IMR-90 (cell line): ENCODE results near the gene ARVCF. TPM values are rescaled to one million over a fixed set of nuclear protein-coding genes. Genes with fewer than 3 reads are reported as not detected.

Experiments used
- ATAC-seq: fragments of 200-7000 bp; cut with Tn5 transposase; 2 replicates; pipeline ENCODE4 v1.9.1; 2020; ENCODE audit warnings: low read depth, mild to moderate bottlenecking, moderate library complexity
- BruUV-seq: library from RNA; stranded (reverse); fragments of 400-500 nt; replicated peaks from 2 replicates; lab custom pipeline; 2021; lab: Mats Ljungman, UMichigan
- CTCF ChIA-PET: fragments of 300-600 bp; formaldehyde crosslinking; extraction: SDS; loops from one replicate; lab custom pipeline; 2021; ENCODE audit warnings: antibody characterized with exemption; lab: Yijun Ruan, JAX
- POLR2A ChIA-PET: fragments of 300-600 bp; sonication (Branson Sonifier 250); formaldehyde crosslinking; loops from one replicate; lab custom pipeline; 2022; ENCODE audit warnings: antibody characterized with exemption; ENCODE audit not compliant: unreplicated experiment; lab: Charles Lee
- DNase-seq: peaks from one replicate; pipeline ENCODE4 v3.0.0; 2013
- H2AFZ ChIP-seq: replicated peaks from 2 replicates; pipeline ENCODE3; 2013; ENCODE audit warnings: low read length, mild to moderate bottlenecking; ENCODE audit not compliant: poor library complexity
- H2AK5ac ChIP-seq: 2 replicates; pipeline ENCODE4 v1.6.1; 2013; ENCODE audit warnings: low read depth, low read length, inconsistent platforms
- H2AK9ac ChIP-seq: replicated peaks from 2 replicates; pipeline ENCODE3; 2013; ENCODE audit warnings: mild to moderate bottlenecking, low read depth, low read length, moderate library complexity; ENCODE audit not compliant: poor library complexity
- H2BK120ac ChIP-seq: 2 replicates; pipeline ENCODE4 v1.6.1; 2013; ENCODE audit warnings: low read depth, low read length, inconsistent platforms
- H2BK15ac ChIP-seq: 3 replicates; pipeline ENCODE4 v1.6.1; 2013; ENCODE audit warnings: low read depth, low read length, inconsistent platforms
- H2BK20ac ChIP-seq: 2 replicates; pipeline ENCODE4 v1.6.1; 2013; ENCODE audit warnings: low read depth, mild to moderate bottlenecking, inconsistent platforms, low read length, moderate library complexity
- H2BK5ac ChIP-seq: 2 replicates; pipeline ENCODE4 v1.6.1; 2013; ENCODE audit warnings: mild to moderate bottlenecking, low read depth, low read length, inconsistent platforms; ENCODE audit not compliant: poor library complexity, severe bottlenecking
- H3K14ac ChIP-seq: replicated peaks from 2 replicates; pipeline ENCODE4 v1.6.1; 2013; ENCODE audit warnings: low read depth, low read length, inconsistent platforms
- H3K18ac ChIP-seq: 2 replicates; pipeline ENCODE4 v1.6.1; 2013; ENCODE audit warnings: low read depth, low read length, control low read depth
- H3K23ac ChIP-seq: 2 replicates; pipeline ENCODE4 v1.6.1; 2013; ENCODE audit warnings: low read depth, low read length, inconsistent platforms
- H3K27ac ChIP-seq: 2 replicates; pipeline ENCODE4 v1.5.1; 2013; ENCODE audit warnings: mild to moderate bottlenecking, control low read depth, low read length; ENCODE audit not compliant: insufficient read depth
- H3K27me3 ChIP-seq: 2 replicates; pipeline ENCODE4 v1.6.1; 2013; ENCODE audit warnings: low read length; ENCODE audit not compliant: control insufficient read depth, insufficient read depth
- H3K36me3 ChIP-seq: 2 replicates; pipeline ENCODE4 v1.6.1; 2013; ENCODE audit warnings: low read length, mixed read lengths; ENCODE audit not compliant: control insufficient read depth, insufficient read depth
- H3K4ac ChIP-seq: 2 replicates; pipeline ENCODE4 v1.6.1; 2013; ENCODE audit warnings: low read depth, low read length, inconsistent platforms
- H3K4me1 ChIP-seq: 2 replicates; pipeline ENCODE4 v1.6.1; 2013; ENCODE audit warnings: low read length, mixed read lengths; ENCODE audit not compliant: control insufficient read depth, insufficient read depth
- H3K4me2 ChIP-seq: 2 replicates; pipeline ENCODE4 v1.6.1; 2013; ENCODE audit warnings: low read depth, mild to moderate bottlenecking, control low read depth, low read length, moderate library complexity
- H3K4me3 ChIP-seq: 2 replicates; pipeline ENCODE4 v1.5.1; 2013; ENCODE audit warnings: low read depth, mild to moderate bottlenecking, control low read depth, low read length, moderate library complexity; ENCODE audit not compliant: insufficient read depth
- H3K56ac ChIP-seq: 2 replicates; pipeline ENCODE4 v1.6.1; 2013; ENCODE audit warnings: low read length, inconsistent platforms; ENCODE audit not compliant: insufficient read depth; ENCODE audit errors: extremely low read depth
- H3K79me1 ChIP-seq, 2 experiments: 2 replicates each; pipeline ENCODE4 v1.6.1; 2013; ENCODE audit warnings: low read length in 2 of 2, inconsistent platforms in 1 of 2, low read depth in 1 of 2
- H3K9ac ChIP-seq: 2 replicates; pipeline ENCODE4 v1.6.1; 2013; ENCODE audit warnings: low read depth, low read length, control low read depth
- H3K9me1 ChIP-seq: 2 replicates; pipeline ENCODE4 v1.6.1; 2013; ENCODE audit warnings: low read length, inconsistent platforms; ENCODE audit not compliant: insufficient read depth
- H3K9me3 ChIP-seq: 2 replicates; pipeline ENCODE4 v1.6.1; 2013; ENCODE audit warnings: low read length; ENCODE audit not compliant: control insufficient read depth, insufficient read depth
- H4K20me1 ChIP-seq: 2 replicates; pipeline ENCODE4 v1.6.1; 2013; ENCODE audit warnings: low read length, inconsistent platforms; ENCODE audit not compliant: insufficient read depth
- H4K5ac ChIP-seq: 2 replicates; pipeline ENCODE4 v1.6.1; 2013; ENCODE audit warnings: mild to moderate bottlenecking, low read depth, low read length, control low read depth
- H4K8ac ChIP-seq, 2 experiments: 2 replicates each; pipeline ENCODE4 v1.6.1; 2013; ENCODE audit warnings: low read depth in 2 of 2, low read length in 2 of 2, control low read depth in 1 of 2, inconsistent platforms in 1 of 2
- H4K91ac ChIP-seq: 2 replicates; pipeline ENCODE4 v1.6.1; 2013; ENCODE audit warnings: low read depth, low read length, inconsistent platforms; ENCODE audit not compliant: insufficient read depth
- BHLHE40 ChIP-seq: fragments of 150-350 bp; IDR thresholded peaks from 2 replicates; pipeline ENCODE4 v1.6.1; 2016; ENCODE audit warnings: mild to moderate bottlenecking, low read depth, low read length
- ELK1 ChIP-seq: fragments of 150-350 bp; IDR thresholded peaks from 2 replicates; pipeline ENCODE4 v1.6.1; 2016; ENCODE audit warnings: low read depth, mild to moderate bottlenecking, low read length, moderate library complexity, borderline replicate concordance
- FOS ChIP-seq: fragments of 150-350 bp; IDR thresholded peaks from 2 replicates; pipeline ENCODE4 v1.6.1; 2016; ENCODE audit warnings: low read depth, low read length
- MAFK ChIP-seq: IDR thresholded peaks from 2 replicates; pipeline ENCODE4 v1.6.1; 2012; ENCODE audit warnings: low read depth, low read length, improper control_type of control experiment
- MAZ ChIP-seq: IDR thresholded peaks from 2 replicates; pipeline ENCODE4 v1.6.1; 2012; ENCODE audit warnings: low read depth, mild to moderate bottlenecking, low read length, improper control_type of control experiment, moderate library complexity, borderline replicate concordance
- MXI1 ChIP-seq: IDR thresholded peaks from 2 replicates; pipeline ENCODE4 v1.6.1; 2012; ENCODE audit warnings: low read depth, mild to moderate bottlenecking, low read length, moderate library complexity, borderline replicate concordance
- POLR2A ChIP-seq: IDR thresholded peaks from 2 replicates; pipeline ENCODE4 v1.6.1; 2012; ENCODE audit warnings: mild to moderate bottlenecking, low read depth, low read length
- RAD21 ChIP-seq: IDR thresholded peaks from 2 replicates; pipeline ENCODE4 v1.6.1; 2012; ENCODE audit warnings: low read length, improper control_type of control experiment
- RCOR1 ChIP-seq: IDR thresholded peaks from 2 replicates; pipeline ENCODE4 v1.6.1; 2012; ENCODE audit warnings: mild to moderate bottlenecking, low read length, improper control_type of control experiment; ENCODE audit not compliant: insufficient replicate concordance
- RFX5 ChIP-seq: IDR thresholded peaks from 2 replicates; pipeline ENCODE4 v1.8.0; 2012; ENCODE audit warnings: low read depth, mild to moderate bottlenecking, low read length, moderate library complexity
- SMC3 ChIP-seq: fragments of 150-350 bp; IDR thresholded peaks from 2 replicates; pipeline ENCODE4 v1.6.1; 2016; ENCODE audit warnings: low read depth, mild to moderate bottlenecking, antibody characterized with exemption, low read length, moderate library complexity
- WGBS, 2 experiments: methylation state at CpG; one replicate each; pipeline versions ENCODE4 v1.1.5 to v1.1.7; 2013; ENCODE audit warnings: missing lambda C conversion rate in 2 of 2; ENCODE audit not compliant: insufficient read length in 1 of 2; ENCODE audit errors: extremely low coverage in 2 of 2; 5-methylcytosine and 5-hydroxymethylcytosine counted together
- dilution Hi-C: fragments of 300-500 bp; cut with HindIII; formaldehyde crosslinking; loops from one replicate; pipeline ENCODE4 v1.14.3; 2018; ENCODE audit warnings: low sequenced_read_pairs; ENCODE audit not compliant: unreplicated experiment
- in situ Hi-C: fragments of 300-500 bp; cut with MboI; formaldehyde crosslinking; loops from 3 replicates; pipeline ENCODE4 v1.14.3; 2019; ENCODE audit warnings: low sequenced_read_pairs, inconsistent platforms, mixed read lengths
- intact Hi-C: fragments of 100-400 bp; cut with micrococcal nuclease; formaldehyde crosslinking; loops from 2 replicates; pipeline ENCODE4 v1.10.0; 2022
- polyA plus RNA-seq, 3 experiments: library from polyadenylated mRNA; depleted of rRNA; stranded (reverse); fragments of >200 nt; gene quantifications; 2 replicates each; pipeline ENCODE4 v1.2.3, GENCODE V29; 2012; ENCODE audit warnings: low replicate concordance in 1 of 3
- total RNA-seq: library from RNA; depleted of rRNA; stranded (reverse); fragments of >200 nt; gene quantifications from 2 replicates; pipeline ENCODE4 v1.2.3, GENCODE V29; 2012
- TF ChIP-seq, protein P1 (sequence below): fragments of 150-350 bp; IDR thresholded peaks from 2 replicates; pipeline ENCODE4 v1.6.1; 2017; ENCODE audit warnings: mild to moderate bottlenecking, antibody characterized with exemption, low read length, low read depth

ARVCF gene
- total and polyA plus RNA-seq, 2 of the 4 experiments (the other 2 are of a cell fraction): 8.6 to 14.1 TPM

DNA sequence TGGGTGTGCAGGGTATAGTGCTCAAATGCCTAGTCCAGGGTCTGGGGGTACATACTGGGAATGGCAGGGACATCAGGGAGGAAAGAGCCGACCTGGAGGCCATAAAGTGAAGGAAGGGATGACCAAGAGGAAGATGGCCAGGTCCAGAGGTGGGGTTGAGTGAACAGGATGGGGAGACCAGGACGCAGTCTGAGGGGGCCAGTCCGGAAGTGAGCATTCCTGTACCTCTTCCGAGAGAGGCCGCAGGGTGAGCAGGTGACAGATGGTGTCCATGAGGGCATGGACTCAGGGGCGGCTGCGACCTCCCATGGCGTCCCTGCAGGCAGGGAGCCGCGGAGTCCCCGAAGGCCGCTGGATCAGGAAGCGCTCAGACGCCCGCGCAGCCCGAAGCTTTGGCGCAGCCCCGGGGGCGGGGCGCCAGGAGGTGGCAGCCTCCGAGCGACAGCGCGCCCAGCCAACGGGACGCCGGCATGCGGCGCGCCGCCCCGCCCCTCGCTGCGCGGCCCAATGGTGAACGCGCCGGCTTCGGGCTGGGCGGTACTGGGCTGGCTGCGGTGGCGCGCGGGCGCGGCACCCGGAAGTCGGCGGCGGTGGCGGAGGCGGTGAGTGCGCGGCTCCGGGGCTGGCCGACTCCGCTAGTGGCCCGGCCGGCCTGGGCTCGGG, 4.0 kb upstream of the ARVCF start, which contains the start of gene TANGO2:
Gene TANGO2 (plus strand): TSS at position 578 of the 663 bp plus-strand sequence. CDS start 15,689 bp downstream, outside the sequence.
- Histone ChIP-seq H3K4ac (peak within 1 kb of the TSS; percentile 99), H3K27me3 (peaks cover 17% of the 10 kb centered on the region; the same call in 1 of the 2 replicates), H2BK20ac (no peak within 1 kb of the TSS), H2BK5ac (peak within 1 kb of the TSS; percentile 51), H2AK9ac (peak within 1 kb of the TSS; percentile 97), H2AK5ac (peak within 1 kb of the TSS; percentile 94), H3K56ac (peak within 1 kb of the TSS; percentile 58; the same call in 1 of the 2 replicates), H3K27ac (peak within 1 kb of the TSS; percentile 70), H3K4me1 (peaks cover 14% of the 10 kb centered on the region), H4K20me1 (peaks cover 38% of the 10 kb centered on the region), H3K36me3 (peaks cover 3% of the 10 kb centered on the region; the same call in 1 of the 2 replicates), H4K5ac (peak within 1 kb of the TSS; percentile 99), H3K79me1 (peaks cover 12 to 50% of the 10 kb centered on the region in 2 experiments), H3K14ac (peak within 1 kb of the TSS; percentile 100), H3K9ac (peak within 1 kb of the TSS; percentile 86), H2BK120ac (peak within 1 kb of the TSS; percentile 86), H4K8ac (peak within 1 kb of the TSS; percentile 78 to 100), H3K18ac (peak within 1 kb of the TSS; percentile 44), H2BK15ac (no peak within 1 kb of the TSS), H2AFZ (peak within 1 kb of the TSS; percentile 98), H3K9me1 (peaks cover 34% of the 10 kb centered on the region), H3K4me2 (peak within 1 kb of the TSS; percentile 94), H3K9me3 (no peaks in the 10 kb centered on the region), H3K23ac (peak within 1 kb of the TSS; percentile 97), H4K91ac (peak within 1 kb of the TSS; percentile 90), H3K4me3 (peak within 1 kb of the TSS; percentile 64)
- WGBS, 2 experiments: 1% methylated on average over 35 of the region's 61 CpGs; no CpG with 5 or more reads in 1 of the 2 experiments
- dilution Hi-C loops: no loop called here
- ChIA-PET POLR2A (interaction anchor here (0.6 kb wide), 2 partner anchors 96 to 742 kb away, joined by 3 to 5 read pairs; partner anchors contain the start of gene TRMT2A), CTCF (no interaction called here)
- ATAC-seq (peak; percentile 96), DNase-seq (peak; percentile 86)
- intact Hi-C loops: no loop called here
- no TSS peak for BruUV-seq
- in situ Hi-C loops: no loop called here
- TF ChIP-seq SMC3: no peak
- TF ChIP-seq BHLHE40: no peak
- TF ChIP-seq FOS: no peak
- TF ChIP-seq RAD21: no peak
- TF ChIP-seq, protein P1, sequence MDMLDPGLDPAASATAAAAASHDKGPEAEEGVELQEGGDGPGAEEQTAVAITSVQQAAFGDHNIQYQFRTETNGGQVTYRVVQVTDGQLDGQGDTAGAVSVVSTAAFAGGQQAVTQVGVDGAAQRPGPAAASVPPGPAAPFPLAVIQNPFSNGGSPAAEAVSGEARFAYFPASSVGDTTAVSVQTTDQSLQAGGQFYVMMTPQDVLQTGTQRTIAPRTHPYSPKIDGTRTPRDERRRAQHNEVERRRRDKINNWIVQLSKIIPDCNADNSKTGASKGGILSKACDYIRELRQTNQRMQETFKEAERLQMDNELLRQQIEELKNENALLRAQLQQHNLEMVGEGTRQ: no peak
- peak; percentile 61 for TF ChIP-seq MAZ
- TF ChIP-seq RFX5: no peak
- TF ChIP-seq MAFK: no peak
- TF ChIP-seq MXI1: no peak; the same call in 1 of the 2 replicates
- TF ChIP-seq ELK1: no peak
- TF ChIP-seq POLR2A: peak; percentile 88
- TF ChIP-seq RCOR1: no peak
